Stromal cell of bone marrow (primary cell): Measurements from ENCODE around the gene TTR.

ENCODE experiments used
- DNase-seq: peaks from one replicate; pipeline ENCODE4 v3.0.0-alpha.2; 2012; ENCODE audit warnings: low read depth

The TTR gene

DNA sequence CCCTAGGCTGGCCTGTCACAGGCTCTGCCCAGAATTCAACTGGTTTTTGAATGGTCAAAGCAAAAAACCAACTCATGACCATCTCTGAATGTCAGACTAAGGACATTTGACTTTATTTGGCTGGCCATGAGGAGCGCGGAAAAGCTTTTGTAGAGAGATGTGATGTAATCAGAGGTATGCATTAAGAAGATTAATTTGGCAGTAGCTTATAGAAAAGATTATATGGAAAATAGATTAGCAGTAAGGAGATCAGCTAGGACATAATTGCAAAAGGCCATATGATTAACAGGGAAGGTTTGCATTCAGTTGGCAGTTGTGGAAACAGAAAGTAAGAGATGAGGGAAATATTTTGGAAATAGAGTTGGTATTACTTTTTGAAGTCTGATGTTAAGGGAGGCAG lies 12.3 kb upstream of the TTR start:
- DNase-seq = no peak

DNA sequence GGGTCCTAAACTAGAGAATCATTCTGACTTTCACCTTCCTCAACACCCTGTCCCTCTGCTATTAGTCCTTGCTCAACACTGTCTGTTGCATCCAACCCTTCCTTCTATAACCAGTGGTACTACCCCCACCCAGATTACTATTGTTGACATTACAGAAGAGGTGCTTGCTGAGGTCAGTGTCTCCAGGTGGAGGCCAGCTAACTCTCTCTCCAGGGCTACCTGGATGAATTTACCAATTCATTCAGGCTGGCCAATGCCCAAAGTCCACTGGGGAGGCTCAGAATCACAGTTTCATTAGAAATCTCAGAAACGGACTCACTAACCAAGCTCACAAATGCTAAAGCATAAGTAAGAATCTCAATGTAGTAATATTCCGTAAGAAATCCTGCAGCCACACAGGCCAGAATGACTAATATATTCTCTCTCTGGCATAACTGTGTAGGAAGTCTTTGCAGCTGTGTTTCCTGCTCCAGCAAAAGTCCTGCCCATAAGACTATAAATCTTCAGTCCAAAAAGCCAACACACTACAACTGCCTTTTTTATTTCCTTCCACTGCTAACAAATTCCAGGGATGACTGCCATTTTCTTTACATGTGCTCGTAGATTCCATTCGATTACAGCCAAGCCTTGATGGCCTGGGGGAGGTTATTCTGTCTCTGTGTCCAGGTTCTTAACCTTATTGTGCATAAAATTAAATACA lies 10.0 kb upstream of the TTR start:
- peak; percentile 57 for DNase-seq

GRCh38 chr18:31583185-31583854 lies 8.4 kb upstream of the TTR start:
- DNase-seq = no peak

- DNase-seq = no peak
Observed at GRCh38 chr18:31585991-31586390, 5.7 kb upstream of the TTR start.

GRCh38 chr18:31586616-31587015 lies 5.1 kb upstream of the TTR start:
- no peak for DNase-seq

DNA sequence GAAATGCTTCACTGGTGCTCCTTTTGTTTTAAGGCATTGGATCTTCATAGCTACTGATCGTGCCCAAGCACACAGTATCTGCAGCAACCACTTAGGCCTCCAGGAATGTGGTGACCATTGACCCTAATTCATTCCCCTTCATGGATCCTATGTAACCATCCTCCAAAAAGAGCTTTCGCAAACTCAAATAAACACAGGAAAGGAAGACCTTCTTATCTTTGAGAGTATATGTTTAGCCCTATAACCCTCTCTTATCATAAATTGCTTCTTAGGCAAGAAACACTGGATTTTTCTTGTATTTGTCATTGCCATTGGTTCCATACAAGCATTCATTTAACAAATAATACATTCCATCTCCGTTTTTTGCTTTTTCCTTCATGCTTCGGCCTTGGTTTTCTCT lies 4.1 kb upstream of the TTR start:
- DNase-seq = no peak

DNA sequence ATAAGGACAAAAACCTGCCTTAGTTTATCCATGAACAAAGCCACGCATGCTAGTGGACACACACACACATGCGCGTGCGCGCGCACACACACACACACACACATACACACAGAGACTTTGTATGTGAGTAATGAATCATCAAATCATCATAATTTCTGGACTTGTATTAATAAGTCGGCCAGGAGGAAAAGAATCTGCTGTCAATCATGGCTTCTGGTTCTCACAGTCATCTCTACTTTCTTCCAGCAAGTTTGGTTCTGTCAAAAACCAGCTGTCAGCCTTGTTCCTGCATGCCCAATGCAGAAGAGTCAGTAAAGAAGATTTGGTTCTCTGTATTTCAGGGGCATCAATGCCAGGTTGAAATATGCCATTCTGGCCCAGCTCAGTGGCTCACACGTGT lies 1.1 kb upstream of the TTR start:
- DNase-seq = no peak

DNA sequence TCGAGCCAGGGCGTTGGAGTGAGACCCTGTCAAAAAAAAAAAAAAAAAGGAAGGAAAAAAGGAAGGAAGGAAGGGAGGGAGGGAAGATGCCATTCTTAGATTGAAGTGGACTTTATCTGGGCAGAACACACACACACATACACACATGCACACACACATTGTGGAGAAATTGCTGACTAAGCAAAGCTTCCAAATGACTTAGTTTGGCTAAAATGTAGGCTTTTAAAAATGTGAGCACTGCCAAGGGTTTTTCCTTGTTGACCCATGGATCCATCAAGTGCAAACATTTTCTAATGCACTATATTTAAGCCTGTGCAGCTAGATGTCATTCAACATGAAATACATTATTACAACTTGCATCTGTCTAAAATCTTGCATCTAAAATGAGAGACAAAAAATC lies 564 bp upstream of the TTR start:
- DNase-seq = no peak

- no peak for DNase-seq
Observed at GRCh38 chr18:31592506-31593157, 955 bp downstream of the TTR start.

DNA sequence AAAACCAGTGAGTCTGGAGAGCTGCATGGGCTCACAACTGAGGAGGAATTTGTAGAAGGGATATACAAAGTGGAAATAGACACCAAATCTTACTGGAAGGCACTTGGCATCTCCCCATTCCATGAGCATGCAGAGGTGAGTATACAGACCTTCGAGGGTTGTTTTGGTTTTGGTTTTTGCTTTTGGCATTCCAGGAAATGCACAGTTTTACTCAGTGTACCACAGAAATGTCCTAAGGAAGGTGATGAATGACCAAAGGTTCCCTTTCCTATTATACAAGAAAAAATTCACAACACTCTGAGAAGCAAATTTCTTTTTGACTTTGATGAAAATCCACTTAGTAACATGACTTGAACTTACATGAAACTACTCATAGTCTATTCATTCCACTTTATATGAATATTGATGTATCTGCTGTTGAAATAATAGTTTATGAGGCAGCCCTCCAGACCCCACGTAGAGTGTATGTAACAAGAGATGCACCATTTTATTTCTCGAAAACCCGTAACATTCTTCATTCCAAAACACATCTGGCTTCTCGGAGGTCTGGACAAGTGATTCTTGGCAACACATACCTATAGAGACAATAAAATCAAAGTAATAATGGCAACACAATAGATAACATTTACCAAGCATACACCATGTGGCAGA lies 3.6 kb downstream of the TTR start:
- DNase-seq = no peak

DNA sequence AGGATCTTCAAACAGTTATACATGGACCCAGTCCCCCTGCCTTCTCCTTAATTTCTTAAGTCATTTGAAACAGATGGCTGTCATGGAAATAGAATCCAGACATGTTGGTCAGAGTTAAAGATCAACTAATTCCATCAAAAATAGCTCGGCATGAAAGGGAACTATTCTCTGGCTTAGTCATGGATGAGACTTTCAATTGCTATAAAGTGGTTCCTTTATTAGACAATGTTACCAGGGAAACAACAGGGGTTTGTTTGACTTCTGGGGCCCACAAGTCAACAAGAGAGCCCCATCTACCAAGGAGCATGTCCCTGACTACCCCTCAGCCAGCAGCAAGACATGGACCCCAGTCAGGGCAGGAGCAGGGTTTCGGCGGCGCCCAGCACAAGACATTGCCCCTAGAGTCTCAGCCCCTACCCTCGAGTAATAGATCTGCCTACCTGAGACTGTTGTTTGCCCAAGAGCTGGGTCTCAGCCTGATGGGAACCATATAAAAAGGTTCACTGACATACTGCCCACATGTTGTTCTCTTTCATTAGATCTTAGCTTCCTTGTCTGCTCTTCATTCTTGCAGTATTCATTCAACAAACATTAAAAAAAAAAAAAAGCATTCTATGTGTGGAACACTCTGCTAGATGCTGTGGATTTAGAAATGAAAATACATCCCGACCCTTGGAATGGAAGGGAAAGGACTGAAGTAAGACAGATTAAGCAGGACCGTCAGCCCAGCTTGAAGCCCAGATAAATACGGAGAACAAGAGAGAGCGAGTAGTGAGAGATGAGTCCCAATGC lies 4.6 kb downstream of the TTR start:
- peak; percentile 27 for DNase-seq

DNA sequence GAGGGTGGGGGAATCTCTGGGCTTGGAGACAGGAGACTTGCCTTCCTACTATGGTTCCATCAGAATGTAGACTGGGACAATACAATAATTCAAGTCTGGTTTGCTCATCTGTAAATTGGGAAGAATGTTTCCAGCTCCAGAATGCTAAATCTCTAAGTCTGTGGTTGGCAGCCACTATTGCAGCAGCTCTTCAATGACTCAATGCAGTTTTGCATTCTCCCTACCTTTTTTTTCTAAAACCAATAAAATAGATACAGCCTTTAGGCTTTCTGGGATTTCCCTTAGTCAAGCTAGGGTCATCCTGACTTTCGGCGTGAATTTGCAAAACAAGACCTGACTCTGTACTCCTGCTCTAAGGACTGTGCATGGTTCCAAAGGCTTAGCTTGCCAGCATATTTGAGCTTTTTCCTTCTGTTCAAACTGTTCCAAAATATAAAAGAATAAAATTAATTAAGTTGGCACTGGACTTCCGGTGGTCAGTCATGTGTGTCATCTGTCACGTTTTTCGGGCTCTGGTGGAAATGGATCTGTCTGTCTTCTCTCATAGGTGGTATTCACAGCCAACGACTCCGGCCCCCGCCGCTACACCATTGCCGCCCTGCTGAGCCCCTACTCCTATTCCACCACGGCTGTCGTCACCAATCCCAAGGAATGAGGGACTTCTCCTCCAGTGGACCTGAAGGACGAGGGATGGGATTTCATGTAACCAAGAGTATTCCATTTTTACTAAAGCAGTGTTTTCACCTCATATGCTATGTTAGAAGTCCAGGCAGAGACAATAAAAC lies 6.5 kb downstream of the TTR start:
- DNase-seq = no peak

DNA sequence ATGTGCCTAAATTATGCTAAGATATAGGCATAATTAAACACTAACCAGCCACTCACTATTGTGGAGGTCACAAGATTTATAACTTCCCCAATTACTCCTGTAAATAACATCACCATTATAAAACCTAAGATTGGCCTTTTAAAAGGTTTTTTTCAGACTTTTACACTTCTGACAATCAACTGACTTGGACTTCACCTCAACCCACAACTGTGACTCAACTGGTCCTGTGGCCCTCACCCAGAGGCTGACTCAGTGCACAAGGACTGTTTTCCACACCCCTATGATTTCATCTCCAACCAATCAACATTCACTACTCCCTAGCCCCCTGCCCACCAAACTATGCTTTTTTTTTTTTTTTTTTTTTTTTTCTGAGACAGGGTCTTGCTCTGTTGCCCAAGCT lies 11.6 kb downstream of the TTR start:
- peak; percentile 51 for DNase-seq

DNA sequence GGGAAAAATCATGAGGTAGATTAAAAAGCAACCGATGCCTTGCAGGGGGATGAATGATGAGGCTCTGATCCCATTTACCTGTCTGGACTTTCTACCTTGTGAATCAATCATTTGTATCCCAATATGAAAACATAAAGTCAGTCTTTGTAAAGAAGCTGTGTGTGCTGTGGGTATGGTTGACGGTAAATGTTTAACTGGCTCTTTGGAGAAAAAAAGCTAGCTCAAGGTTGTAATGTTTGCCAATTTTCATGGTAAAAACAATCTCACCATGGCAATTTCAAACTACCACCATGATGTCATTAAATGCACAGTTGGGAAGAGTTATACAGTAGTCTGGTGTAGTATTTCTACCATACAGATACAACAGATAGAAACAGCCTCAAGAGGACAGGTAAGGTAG lies 14.6 kb downstream of the TTR start:
- no peak for DNase-seq

DNA sequence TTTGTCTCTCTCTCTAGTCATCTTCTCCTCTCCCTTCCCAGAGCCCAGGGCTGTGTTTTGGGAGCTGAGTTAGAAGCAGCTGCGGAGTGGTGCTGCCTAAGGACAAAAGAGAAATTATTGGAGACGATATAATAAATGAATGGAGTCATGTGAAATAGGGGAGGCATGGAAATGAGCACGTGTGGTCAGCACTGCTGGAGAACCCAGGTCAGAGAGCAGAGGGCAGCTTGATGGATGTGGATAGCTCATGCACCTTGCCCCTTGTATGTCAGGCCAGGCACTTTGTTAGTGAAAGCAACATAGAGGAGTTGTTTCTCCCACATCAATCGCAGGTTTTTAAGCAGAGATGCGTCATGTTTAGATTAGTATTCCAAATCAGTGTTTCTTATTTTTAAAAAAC lies 15.7 kb downstream of the TTR start:
- DNase-seq = no peak

GRCh38 chr18:31609886-31610285 lies 18.2 kb downstream of the TTR start:
- DNase-seq = no peak

DNA sequence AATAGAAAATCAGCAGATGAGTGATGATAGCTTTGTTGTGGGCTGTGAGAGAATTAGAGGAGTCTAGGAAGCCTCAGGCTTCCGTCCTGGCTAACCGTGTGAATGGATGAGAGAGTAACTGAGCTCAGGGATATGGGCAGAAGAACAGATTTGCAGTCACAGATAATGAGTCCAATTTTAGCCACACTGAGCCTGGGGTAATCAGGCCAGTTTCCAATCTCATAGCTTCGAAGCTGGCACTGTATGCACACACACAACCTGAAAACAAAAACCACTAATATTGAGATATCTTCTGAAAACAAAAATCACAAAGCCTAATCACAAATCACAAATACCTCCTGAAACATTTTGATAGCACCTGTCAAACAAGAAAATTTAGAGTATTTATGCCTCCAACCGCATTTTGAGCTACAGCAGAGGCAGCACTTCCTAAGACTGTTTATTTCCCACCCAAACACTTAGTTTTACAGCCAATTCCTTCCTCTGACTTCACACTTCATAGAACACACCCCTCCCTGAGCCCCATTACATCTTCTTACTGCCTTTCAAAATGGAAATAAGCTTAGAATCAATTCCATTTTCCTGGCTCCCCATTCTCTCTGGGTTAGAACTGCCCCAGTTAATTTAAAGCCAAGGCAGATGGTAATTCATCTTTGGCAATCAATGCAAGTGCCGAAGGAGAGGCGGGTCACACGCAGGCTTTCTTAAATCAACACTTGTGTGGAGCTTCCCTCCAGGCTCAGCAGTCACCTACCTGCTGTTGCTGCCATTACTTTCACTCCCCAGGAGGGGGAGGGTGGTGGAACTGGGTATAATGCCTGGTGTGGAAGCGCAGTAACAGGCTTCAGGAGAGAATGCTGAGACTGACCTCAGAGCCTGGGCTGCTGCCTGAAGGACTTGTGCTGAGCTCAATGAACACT lies 18.9 kb downstream of the TTR start:
- DNase-seq = no peak

DNA sequence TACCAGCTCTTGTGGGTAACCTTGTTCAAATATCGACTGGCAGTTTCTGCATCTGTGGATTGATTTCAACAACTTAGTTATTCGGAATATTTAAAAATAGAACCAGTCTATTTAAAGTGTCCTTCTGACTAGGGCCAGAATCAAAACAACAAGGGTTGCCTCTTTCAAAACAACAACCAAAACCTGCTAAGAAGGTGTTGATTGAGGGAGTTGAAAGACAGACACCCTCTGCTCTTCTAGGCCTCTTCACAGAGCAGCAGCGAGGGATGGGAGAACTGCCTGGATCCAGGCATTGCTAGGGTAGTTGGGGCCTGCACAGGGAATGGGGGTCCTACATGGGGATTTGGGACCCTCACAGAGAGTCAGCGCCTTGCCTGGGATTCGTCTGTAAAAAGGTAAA lies 19.8 kb downstream of the TTR start:
- no peak for DNase-seq

DNA sequence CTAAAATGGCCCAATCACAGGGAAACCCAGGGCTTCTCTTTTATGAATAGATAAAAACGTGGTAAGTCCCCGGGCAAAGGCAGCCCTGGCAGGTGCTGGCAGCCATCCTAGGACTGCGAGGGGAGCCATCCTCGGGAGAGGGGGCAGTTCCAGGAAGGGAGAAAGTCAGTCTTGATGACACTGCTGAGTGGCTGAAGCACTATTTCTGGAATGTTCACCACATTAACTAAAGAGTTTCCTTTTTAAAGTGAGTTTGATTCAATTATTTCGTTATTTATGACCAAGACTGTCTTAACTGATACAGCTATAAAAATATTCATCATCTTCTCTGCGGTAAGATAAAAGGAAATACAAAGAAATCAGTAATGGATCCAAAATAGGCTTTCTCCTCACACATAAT lies 20.4 kb downstream of the TTR start:
- no peak for DNase-seq

GRCh38 chr18:31614044-31614443 lies 22.4 kb downstream of the TTR start:
- no peak for DNase-seq
